ENCODE measurements around the gene SGK2.
"Not testable (repeated sequence)": the region's sequence is repeated elsewhere in the genome, so short reads cannot be mapped to it uniquely, and the experiment has no call there.

- not testable (repeated sequence) for TF ChIP-seq YEATS2 (CRISPR knock-in tag; IDR thresholded peaks at IDR 0.05; ENCODE audit: borderline replicate concordance); GATAD1 (CRISPR knock-in tag; IDR thresholded peaks at IDR 0.05)
Observed at GRCh38 chr20:43588526-43588925, 29.7 kb downstream of the SGK2 start.

Measured in HepG2 (cell line).